GM12878 (cell line): Measurements from ENCODE around the gene UBE2E3.
"Not testable (repeated sequence)": the region's sequence is repeated elsewhere in the genome, so short reads cannot be mapped to it uniquely, and the experiment has no call there.

Experiments
- BRCA1 ChIP-seq: IDR thresholded peaks from 2 replicates; pipeline ENCODE4 v1.6.1; 2011; ENCODE audit warnings: low read depth, low read length, improper control_type of control experiment
- EP300 ChIP-seq, 2 experiments: fragments of 150-350 bp in 1 of 2; IDR thresholded peaks; 2 replicates each; pipeline ENCODE4 v1.6.1; 2011 to 2012; ENCODE audit warnings: low read depth in 2 of 2, low read length in 2 of 2, borderline replicate concordance in 1 of 2, improper control_type of control experiment in 1 of 2, inconsistent platforms in 1 of 2; ENCODE audit not compliant: control insufficient read depth in 1 of 2
- ESRRA ChIP-seq: IDR thresholded peaks from 2 replicates; pipeline ENCODE4 v1.6.1; 2012; ENCODE audit warnings: mild to moderate bottlenecking, low read length, improper control_type of control experiment
- HSF1 ChIP-seq: fragments of 150-350 bp; IDR thresholded peaks from 2 replicates; pipeline ENCODE4 v1.6.1; 2014; ENCODE audit warnings: mild to moderate bottlenecking, low read depth, low read length
- POLR2A ChIP-seq: IDR thresholded peaks from 2 replicates; pipeline ENCODE4 v1.6.1; 2011; ENCODE audit warnings: low read depth, mild to moderate bottlenecking, low read length
- POLR2AphosphoS5 ChIP-seq: IDR thresholded peaks from 2 replicates; pipeline ENCODE4 v1.6.1; 2011; ENCODE audit warnings: mild to moderate bottlenecking, low read length, inconsistent platforms
- REST ChIP-seq: IDR thresholded peaks from 2 replicates; pipeline ENCODE4 v1.6.1; 2012; ENCODE audit warnings: mild to moderate bottlenecking, low read depth, low read length
- SIN3A ChIP-seq: IDR thresholded peaks from 2 replicates; pipeline ENCODE4 v1.6.1; 2012; ENCODE audit warnings: low read depth, low read length, improper control_type of control experiment
- SMARCA5 ChIP-seq: fragments of 450-650 bp; IDR thresholded peaks from 2 replicates; pipeline ENCODE4 v1.6.1; 2017; ENCODE audit warnings: mild to moderate bottlenecking
- SPI1 ChIP-seq: IDR thresholded peaks from 2 replicates; pipeline ENCODE4 v1.6.1; 2011; ENCODE audit warnings: low read depth, mild to moderate bottlenecking, low read length, moderate library complexity, borderline replicate concordance; ENCODE audit not compliant: insufficient read depth
- STAT3 ChIP-seq: IDR thresholded peaks from 2 replicates; pipeline ENCODE4 v1.6.1; 2011; ENCODE audit warnings: low read depth, low read length, improper control_type of control experiment
- ZNF24 ChIP-seq: fragments of 450-650 bp; IDR thresholded peaks from 2 replicates; pipeline ENCODE4 v1.6.1; 2017; ENCODE audit warnings: antibody characterized with exemption, mild to moderate bottlenecking
- ZNF274 ChIP-seq: IDR thresholded peaks from one replicate; pipeline ENCODE4 v1.8.0; 2011; ENCODE audit not compliant: insufficient read length, insufficient read depth
- TF ChIP-seq, protein P1 (sequence below), 3 experiments: IDR thresholded peaks in 2 of 3; conservative IDR thresholded peaks in 1 of 3; 2 replicates each; pipeline ENCODE4 v1.5.1; 2011; ENCODE audit warnings: low read depth in 3 of 3, low read length in 3 of 3, mild to moderate bottlenecking in 3 of 3, control low read depth in 2 of 3, moderate library complexity in 2 of 3, inconsistent platforms in 1 of 3, mixed read lengths in 1 of 3; ENCODE audit not compliant: control insufficient read depth in 2 of 3, insufficient read depth in 1 of 3; ENCODE audit errors: extremely low read depth in 1 of 3

DNA sequence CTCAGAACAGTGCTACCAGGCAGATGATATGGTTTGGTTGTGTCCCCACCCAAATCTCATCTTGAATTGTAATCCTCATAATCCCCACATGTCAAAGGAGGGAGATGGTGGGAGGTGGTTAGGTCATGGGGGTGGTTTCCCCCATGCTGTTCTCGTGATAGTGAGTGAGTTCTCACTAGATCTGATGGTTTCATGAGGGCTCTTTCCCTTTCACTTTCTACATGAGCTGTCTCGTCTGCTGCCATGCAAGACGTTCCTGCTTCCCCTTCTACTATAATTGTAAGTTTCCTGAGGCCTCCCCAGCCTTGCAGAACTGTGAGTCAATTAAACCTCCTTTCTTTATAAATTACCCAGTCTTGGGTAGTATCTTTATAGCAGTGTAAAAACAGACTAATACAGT is 42.9 kb upstream of the UBE2E3 start:
- not testable (repeated sequence) for TF ChIP-seq ZNF24; EP300 (IDR thresholded peaks at IDR 0.05; ENCODE audit: borderline replicate concordance in 1 of 2, control insufficient read depth in 1 of 2, low read depth in 2 of 2, low read length in 2 of 2); SMARCA5; SIN3A; POLR2AphosphoS5; ESRRA; SPI1; STAT3; BRCA1; REST; HSF1; POLR2A; ZNF274
- TF ChIP-seq, protein P1, sequence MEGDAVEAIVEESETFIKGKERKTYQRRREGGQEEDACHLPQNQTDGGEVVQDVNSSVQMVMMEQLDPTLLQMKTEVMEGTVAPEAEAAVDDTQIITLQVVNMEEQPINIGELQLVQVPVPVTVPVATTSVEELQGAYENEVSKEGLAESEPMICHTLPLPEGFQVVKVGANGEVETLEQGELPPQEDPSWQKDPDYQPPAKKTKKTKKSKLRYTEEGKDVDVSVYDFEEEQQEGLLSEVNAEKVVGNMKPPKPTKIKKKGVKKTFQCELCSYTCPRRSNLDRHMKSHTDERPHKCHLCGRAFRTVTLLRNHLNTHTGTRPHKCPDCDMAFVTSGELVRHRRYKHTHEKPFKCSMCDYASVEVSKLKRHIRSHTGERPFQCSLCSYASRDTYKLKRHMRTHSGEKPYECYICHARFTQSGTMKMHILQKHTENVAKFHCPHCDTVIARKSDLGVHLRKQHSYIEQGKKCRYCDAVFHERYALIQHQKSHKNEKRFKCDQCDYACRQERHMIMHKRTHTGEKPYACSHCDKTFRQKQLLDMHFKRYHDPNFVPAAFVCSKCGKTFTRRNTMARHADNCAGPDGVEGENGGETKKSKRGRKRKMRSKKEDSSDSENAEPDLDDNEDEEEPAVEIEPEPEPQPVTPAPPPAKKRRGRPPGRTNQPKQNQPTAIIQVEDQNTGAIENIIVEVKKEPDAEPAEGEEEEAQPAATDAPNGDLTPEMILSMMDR (IDR thresholded peaks at IDR 0.05 in 2 of 3, conservative IDR thresholded peaks at IDR 0.05 in 1 of 3; ENCODE audit: control insufficient read depth in 2 of 3, extremely low read depth in 1 of 3, insufficient read depth in 1 of 3, low read depth in 3 of 3, low read length in 3 of 3), result not testable (repeated sequence)
